ENCODE results near the gene SLC30A9. TPM values are rescaled to one million over a fixed set of nuclear protein-coding genes. Genes with fewer than 3 reads are reported as not detected.

SLC30A9 gene
- total and polyA plus RNA-seq, 10 of the 15 experiments (the other 5 are each of a cell fraction or from before 2014, with no cell fraction given): 12.1 to 75.9 (median 46.6) TPM

DNA sequence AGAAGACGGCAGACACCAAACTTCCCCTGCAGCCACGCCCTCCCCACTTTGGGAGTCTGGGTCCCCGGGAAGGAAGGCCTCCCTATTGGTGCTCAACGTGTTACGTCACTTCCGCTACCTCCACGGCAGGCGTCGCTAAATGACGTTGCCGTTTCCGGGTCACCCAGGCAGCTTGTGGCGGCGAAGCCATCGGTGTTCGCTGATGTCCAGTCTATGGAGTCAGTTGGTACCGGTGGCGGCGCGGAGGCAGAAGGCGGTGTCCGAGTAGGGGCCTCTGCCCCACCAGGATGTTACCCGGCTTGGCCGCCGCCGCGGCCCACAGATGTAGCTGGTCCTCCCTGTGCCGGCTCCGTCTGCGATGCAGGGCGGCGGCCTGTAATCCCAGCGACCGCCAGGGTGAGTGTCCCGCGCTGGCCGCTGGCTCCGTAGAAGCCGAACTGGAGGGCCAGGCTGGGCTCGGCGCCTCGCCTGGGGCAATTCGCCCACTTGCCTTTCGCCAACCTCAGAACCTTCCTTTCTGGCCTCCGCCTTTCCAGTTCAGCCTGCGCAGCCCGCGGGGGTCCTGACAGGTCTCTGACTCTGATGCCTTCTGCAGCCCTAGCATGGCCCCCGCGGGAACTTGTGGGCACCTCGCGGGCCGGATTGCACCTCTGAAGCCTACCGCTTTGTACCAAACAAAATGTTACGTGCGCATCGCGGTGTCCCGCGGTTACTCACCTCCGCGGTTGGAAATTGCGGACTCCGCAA, at the start of gene SLC30A9 (continued):
- TF ChIP-seq, protein P1, sequence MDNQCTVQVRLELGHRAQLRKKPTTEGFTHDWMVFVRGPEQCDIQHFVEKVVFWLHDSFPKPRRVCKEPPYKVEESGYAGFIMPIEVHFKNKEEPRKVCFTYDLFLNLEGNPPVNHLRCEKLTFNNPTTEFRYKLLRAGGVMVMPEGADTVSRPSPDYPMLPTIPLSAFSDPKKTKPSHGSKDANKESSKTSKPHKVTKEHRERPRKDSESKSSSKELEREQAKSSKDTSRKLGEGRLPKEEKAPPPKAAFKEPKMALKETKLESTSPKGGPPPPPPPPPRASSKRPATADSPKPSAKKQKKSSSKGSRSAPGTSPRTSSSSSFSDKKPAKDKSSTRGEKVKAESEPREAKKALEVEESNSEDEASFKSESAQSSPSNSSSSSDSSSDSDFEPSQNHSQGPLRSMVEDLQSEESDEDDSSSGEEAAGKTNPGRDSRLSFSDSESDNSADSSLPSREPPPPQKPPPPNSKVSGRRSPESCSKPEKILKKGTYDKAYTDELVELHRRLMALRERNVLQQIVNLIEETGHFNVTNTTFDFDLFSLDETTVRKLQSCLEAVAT (IDR thresholded peaks at IDR 0.05): 0 out of 2 replicates have a peak, but pooled peaks have one; percentile 60
- TF ChIP-seq, protein P2, sequence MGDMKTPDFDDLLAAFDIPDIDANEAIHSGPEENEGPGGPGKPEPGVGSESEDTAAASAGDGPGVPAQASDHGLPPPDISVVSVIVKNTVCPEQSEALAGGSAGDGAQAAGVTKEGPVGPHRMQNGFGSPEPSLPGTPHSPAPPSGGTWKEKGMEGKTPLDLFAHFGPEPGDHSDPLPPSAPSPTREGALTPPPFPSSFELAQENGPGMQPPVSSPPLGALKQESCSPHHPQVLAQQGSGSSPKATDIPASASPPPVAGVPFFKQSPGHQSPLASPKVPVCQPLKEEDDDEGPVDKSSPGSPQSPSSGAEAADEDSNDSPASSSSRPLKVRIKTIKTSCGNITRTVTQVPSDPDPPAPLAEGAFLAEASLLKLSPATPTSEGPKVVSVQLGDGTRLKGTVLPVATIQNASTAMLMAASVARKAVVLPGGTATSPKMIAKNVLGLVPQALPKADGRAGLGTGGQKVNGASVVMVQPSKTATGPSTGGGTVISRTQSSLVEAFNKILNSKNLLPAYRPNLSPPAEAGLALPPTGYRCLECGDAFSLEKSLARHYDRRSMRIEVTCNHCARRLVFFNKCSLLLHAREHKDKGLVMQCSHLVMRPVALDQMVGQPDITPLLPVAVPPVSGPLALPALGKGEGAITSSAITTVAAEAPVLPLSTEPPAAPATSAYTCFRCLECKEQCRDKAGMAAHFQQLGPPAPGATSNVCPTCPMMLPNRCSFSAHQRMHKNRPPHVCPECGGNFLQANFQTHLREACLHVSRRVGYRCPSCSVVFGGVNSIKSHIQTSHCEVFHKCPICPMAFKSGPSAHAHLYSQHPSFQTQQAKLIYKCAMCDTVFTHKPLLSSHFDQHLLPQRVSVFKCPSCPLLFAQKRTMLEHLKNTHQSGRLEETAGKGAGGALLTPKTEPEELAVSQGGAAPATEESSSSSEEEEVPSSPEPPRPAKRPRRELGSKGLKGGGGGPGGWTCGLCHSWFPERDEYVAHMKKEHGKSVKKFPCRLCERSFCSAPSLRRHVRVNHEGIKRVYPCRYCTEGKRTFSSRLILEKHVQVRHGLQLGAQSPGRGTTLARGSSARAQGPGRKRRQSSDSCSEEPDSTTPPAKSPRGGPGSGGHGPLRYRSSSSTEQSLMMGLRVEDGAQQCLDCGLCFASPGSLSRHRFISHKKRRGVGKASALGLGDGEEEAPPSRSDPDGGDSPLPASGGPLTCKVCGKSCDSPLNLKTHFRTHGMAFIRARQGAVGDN (IDR thresholded peaks at IDR 0.05): peak; percentile 86
- TF ChIP-seq FOXK2 (IDR thresholded peaks at IDR 0.05) (no peak), CBFB (IDR thresholded peaks at IDR 0.05; ENCODE audit: low read depth) (peak; percentile 35; the same call in 1 of the 2 replicates), POLR2AphosphoS2 (IDR thresholded peaks at IDR 0.05; ENCODE audit: low read depth, low read length) (peak; percentile 71; the same call in 1 of the 2 replicates), NFYB (IDR thresholded peaks at IDR 0.05; ENCODE audit: insufficient read depth, low read depth, low read length) (peak; percentile 76), GABPA (IDR thresholded peaks at IDR 0.05; ENCODE audit: low read depth) (peak; percentile 90), POLR2A (IDR thresholded peaks at IDR 0.05; ENCODE audit: low read depth, low read length) (peak; percentile 96), CREM (IDR thresholded peaks at IDR 0.05; ENCODE audit: low read depth) (peak; percentile 98), IKZF2 (IDR thresholded peaks at IDR 0.05) (no peak; a peak in 2 of 4 replicates), SIN3A (IDR thresholded peaks at IDR 0.05; ENCODE audit: low read depth, low read length) (0 out of 2 replicates have a peak, but pooled peaks have one; percentile 54), ESRRA (IDR thresholded peaks at IDR 0.05; ENCODE audit: low read length) (0 out of 2 replicates have a peak, but pooled peaks have one; percentile 21)
- TF ChIP-seq, protein P3, sequence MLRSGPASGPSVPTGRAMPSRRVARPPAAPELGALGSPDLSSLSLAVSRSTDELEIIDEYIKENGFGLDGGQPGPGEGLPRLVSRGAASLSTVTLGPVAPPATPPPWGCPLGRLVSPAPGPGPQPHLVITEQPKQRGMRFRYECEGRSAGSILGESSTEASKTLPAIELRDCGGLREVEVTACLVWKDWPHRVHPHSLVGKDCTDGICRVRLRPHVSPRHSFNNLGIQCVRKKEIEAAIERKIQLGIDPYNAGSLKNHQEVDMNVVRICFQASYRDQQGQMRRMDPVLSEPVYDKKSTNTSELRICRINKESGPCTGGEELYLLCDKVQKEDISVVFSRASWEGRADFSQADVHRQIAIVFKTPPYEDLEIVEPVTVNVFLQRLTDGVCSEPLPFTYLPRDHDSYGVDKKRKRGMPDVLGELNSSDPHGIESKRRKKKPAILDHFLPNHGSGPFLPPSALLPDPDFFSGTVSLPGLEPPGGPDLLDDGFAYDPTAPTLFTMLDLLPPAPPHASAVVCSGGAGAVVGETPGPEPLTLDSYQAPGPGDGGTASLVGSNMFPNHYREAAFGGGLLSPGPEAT (IDR thresholded peaks at IDR 0.05; ENCODE audit: low read depth): peak; percentile 53; the same call in 1 of the 2 replicates
- TF ChIP-seq, protein P4, sequence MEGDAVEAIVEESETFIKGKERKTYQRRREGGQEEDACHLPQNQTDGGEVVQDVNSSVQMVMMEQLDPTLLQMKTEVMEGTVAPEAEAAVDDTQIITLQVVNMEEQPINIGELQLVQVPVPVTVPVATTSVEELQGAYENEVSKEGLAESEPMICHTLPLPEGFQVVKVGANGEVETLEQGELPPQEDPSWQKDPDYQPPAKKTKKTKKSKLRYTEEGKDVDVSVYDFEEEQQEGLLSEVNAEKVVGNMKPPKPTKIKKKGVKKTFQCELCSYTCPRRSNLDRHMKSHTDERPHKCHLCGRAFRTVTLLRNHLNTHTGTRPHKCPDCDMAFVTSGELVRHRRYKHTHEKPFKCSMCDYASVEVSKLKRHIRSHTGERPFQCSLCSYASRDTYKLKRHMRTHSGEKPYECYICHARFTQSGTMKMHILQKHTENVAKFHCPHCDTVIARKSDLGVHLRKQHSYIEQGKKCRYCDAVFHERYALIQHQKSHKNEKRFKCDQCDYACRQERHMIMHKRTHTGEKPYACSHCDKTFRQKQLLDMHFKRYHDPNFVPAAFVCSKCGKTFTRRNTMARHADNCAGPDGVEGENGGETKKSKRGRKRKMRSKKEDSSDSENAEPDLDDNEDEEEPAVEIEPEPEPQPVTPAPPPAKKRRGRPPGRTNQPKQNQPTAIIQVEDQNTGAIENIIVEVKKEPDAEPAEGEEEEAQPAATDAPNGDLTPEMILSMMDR (IDR thresholded peaks at IDR 0.05 in 2 of 3, conservative IDR thresholded peaks at IDR 0.05 in 1 of 3; ENCODE audit: control insufficient read depth in 2 of 3, extremely low read depth in 1 of 3, insufficient read depth in 1 of 3, low read depth in 3 of 3, low read length in 3 of 3): peak in 2 of 3 experiments; percentile 19 to 36; a peak in 2 of 6 replicates
- TF ChIP-seq, protein P5, sequence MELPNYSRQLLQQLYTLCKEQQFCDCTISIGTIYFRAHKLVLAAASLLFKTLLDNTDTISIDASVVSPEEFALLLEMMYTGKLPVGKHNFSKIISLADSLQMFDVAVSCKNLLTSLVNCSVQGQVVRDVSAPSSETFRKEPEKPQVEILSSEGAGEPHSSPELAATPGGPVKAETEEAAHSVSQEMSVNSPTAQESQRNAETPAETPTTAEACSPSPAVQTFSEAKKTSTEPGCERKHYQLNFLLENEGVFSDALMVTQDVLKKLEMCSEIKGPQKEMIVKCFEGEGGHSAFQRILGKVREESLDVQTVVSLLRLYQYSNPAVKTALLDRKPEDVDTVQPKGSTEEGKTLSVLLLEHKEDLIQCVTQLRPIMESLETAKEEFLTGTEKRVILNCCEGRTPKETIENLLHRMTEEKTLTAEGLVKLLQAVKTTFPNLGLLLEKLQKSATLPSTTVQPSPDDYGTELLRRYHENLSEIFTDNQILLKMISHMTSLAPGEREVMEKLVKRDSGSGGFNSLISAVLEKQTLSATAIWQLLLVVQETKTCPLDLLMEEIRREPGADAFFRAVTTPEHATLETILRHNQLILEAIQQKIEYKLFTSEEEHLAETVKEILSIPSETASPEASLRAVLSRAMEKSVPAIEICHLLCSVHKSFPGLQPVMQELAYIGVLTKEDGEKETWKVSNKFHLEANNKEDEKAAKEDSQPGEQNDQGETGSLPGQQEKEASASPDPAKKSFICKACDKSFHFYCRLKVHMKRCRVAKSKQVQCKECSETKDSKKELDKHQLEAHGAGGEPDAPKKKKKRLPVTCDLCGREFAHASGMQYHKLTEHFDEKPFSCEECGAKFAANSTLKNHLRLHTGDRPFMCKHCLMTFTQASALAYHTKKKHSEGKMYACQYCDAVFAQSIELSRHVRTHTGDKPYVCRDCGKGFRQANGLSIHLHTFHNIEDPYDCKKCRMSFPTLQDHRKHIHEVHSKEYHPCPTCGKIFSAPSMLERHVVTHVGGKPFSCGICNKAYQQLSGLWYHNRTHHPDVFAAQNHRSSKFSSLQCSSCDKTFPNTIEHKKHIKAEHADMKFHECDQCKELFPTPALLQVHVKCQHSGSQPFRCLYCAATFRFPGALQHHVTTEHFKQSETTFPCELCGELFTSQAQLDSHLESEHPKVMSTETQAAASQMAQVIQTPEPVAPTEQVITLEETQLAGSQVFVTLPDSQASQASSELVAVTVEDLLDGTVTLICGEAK (IDR thresholded peaks at IDR 0.05; ENCODE audit: borderline replicate concordance): peak; percentile 92
